ENCODE data around the gene PDE4B.

PDE4B gene

GRCh38 chr1:66246351-66247269, 453.9 kb downstream of the PDE4B start:
- DNase-seq = peak; percentile 17

GRCh38 chr1:66247415-66248208, 454.9 kb downstream of the PDE4B start:
- no peak for DNase-seq

GRCh38 chr1:66248257-66248656, 455.6 kb downstream of the PDE4B start:
- DNase-seq = no peak

DNA sequence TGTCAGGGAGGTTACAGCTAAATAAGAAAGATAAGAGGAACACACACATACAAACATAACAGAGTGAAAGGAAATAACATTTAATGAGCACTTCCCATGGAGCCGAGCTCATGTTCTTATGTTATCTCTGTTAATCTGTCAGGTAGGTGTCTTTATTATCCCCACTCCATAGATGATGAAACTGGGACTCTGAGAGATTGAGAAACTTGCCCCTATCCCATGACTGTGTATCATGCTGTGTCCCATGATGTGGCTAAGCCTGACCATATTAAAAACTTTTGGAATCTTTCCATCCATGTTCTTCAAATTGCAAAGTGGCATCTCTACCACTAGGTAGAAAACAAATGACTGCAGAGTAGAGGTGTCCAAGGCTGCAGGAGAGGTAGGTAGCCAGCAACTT, 456.1 kb downstream of the PDE4B start:
- no peak for DNase-seq

GRCh38 chr1:66250075-66250474, 457.4 kb downstream of the PDE4B start:
- no peak for DNase-seq

- DNase-seq = no peak
Measured at GRCh38 chr1:66250478-66250877, 457.8 kb downstream of the PDE4B start.

DNA sequence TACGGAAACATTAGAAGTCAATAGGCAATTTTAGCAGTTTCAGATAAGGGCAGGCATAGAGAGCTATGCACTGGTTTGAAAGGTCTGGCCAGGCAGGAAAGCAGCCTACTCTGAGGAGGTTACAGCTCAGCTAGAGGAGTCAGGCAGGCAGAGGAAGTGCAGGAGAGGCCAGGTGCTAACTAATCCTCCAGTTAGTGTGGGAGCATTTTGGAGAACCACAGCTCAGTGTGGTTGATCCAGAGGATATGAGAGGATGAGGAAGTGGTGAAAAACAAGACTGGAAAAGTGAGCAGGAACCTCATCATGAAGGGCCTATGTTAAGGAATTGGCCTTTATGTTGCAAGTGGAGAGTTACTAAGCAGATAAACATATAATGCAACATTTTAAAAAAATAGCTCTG, 458.9 kb downstream of the PDE4B start:
- DNase-seq = no peak

GRCh38 chr1:66253330-66253921, 460.7 kb downstream of the PDE4B start:
- no peak for DNase-seq

DNA sequence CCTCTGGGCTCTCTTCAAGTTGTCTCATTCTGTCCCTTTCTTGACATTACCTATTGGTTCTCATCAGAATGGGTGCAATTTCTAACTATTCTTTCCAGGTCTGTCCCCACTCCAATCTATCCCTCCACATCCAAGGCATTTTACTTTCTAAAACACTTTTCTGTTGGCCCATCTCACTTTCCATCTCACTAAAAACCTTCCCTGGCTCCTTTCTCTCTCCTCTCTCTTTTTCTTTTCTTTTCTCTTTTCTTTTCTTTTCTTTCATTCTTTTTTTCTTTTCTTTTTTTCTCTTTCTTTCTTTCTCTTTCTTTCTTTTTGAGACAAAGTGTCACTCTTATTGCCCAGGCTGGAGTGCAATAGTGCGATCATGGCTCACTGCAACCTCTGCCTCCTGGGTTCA, 462.1 kb downstream of the PDE4B start:
- DNase-seq = no peak

DNA sequence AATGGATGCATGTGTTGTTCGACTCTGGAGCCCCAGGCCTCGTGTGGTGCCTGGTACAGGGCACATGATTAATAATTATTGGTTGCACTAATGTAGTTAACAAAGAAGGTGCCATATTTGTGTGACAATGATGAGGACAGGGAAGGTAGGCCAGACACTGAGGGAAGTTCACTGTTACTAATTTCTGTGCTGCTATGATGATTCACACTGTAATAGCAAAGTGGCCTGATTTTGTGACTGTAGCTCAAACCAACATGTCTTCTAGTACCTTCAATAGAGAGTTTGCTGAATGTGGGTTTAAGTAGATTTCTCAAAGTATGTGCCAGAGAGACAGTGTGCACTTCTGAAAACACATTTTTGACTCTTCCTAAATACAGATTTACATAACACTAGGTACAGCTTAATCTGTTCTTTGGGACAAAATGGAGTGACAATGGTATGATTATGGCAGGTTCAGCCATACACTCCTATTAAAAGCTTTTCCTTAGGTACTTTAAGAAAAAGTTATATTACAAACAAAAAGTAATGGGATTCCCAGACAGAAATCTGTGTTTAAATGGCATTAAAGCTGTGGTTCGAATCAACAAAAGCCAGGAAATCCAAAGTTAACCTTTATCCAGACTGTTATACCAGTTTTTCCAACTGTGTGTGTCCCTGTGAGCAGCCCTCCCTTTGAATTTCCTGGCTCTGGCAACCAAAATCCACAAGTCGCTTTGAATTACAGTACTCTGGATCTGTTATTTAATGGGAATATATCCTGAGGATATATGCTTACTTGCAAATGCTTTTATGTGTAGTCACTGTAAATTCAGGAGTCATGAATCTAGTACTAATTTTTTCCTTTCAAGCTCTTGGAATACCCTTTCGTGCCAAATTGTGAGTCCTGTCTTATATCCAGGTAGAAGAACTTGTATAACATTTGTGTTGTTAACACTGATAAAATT, 464.2 kb downstream of the PDE4B start:
- DNase-seq = no peak

- DNase-seq = no peak
Measured at GRCh38 chr1:66258404-66259105, 465.9 kb downstream of the PDE4B start.

- no peak for DNase-seq
Measured at GRCh38 chr1:66261364-66261763, 468.7 kb downstream of the PDE4B start.

GRCh38 chr1:66262208-66262963, 469.7 kb downstream of the PDE4B start:
- DNase-seq = no peak

DNA sequence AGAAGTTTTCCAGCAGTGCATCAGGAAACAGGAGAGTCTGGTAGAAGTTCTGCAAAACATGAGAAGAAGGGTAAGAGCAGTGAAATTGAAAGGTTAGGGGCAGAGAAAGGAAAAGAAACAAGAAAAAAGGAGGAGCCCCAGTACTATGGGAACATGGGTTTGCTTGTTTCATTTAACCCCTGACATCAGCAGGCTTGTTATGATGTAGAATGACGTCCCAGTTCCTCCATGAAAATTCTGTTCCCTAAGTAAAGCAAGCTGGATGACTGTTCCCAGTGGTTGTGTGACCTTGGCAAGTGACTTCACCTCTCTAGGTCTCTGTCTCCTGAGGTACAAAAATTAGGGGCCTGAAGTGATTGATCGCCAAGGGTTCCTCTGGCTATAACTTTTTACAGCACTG, 472.6 kb downstream of the PDE4B start:
- no peak for DNase-seq

DNA sequence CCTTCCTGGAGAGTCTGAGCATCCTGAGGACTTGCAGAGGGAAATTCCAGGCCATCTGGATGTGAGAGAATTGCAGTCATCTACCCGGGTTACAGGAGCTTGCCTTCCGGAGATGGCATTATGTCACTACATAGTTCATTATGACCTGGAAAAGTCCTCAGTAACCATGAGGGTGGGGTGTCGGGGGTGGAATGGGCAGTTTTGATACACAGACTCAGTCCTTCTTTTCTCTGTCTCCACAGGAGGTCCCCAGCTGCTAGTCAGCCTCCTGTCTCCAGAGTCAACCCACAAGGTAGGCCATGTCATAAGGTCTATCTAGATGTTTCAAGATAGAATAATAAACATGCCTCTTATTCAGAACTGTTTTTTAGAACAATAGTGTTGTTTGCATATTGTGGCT, 473.1 kb downstream of the PDE4B start:
- no peak for DNase-seq

GRCh38 chr1:66266350-66266749, 473.7 kb downstream of the PDE4B start:
- no peak for DNase-seq

- DNase-seq = no peak
Measured at GRCh38 chr1:66266756-66267155, 474.1 kb downstream of the PDE4B start.

GRCh38 chr1:66267201-66267940, 474.7 kb downstream of the PDE4B start:
- DNase-seq = no peak

DNA sequence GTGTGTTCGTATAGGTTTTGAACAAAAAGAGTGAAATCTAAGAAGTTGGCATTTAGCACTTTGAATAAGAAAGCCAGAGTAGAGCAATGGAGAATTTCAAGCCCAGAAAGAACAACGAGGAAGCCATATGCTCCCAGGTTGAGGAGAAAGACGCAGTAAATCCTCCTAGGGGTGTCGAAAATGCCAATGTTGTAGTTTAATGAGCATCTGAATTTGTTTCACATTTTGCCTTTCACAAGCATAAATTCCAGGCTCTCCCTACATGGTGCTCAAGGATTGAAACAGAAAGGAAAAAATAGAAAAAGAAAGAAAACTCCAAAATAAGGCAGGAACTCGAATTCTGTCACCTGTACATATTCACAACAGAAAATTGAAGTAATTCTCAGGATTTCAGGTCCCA, 476.5 kb downstream of the PDE4B start:
- DNase-seq = no peak

DNA sequence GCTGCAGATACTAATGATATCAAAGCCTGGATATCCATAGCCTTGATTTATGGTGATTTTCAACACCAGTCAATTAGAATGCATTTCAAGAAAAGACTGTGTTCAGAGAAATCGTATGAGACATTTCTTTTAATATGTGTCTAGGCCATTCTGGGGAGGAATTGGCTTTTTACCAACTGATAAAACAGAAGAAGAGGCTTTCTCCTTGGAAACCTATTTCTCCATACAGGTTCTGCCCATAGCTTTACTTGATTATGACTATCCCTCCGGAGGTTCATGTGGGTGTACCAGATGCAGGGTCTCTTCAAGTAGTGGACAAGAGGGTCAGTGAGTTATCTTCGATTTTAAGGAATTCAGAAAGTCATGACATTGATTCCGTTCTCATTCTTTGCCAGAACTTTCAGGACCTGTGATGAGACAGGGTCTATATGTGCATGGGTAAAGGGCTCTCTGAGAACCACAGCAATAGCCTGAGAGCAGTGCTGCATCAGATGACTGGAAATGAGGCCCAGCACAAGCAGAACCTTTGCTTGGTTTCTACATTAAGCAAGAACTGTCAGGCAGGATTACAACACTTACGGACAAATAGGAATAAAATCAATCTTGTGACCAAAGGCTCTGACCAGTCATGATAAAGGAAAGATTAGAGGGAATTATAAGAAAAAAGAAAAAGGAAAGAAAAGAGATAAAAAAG, 477.6 kb downstream of the PDE4B start:
- no peak for DNase-seq
